ENCODE results near the gene NRF1. TPM values are rescaled to one million over a fixed set of nuclear protein-coding genes. Genes with fewer than 3 reads are reported as not detected.

NRF1 gene
- total and polyA plus RNA-seq, 2 of the 13 experiments (the other 11 are each of a cell fraction or from before 2014, with no cell fraction given), result 9.3 to 10.1 TPM

GRCh38 chr7:129611246-129612111 lies at the start of gene NRF1 (continued):
- TF ChIP-seq ZXDC (CRISPR knock-in tag; IDR thresholded peaks at IDR 0.05) (peak; percentile 84; the same call in 1 of the 2 replicates), ZNF761 (CRISPR knock-in tag; conservative IDR thresholded peaks at IDR 0.05) (no peak), HES4 (CRISPR knock-in tag; IDR thresholded peaks at IDR 0.05; ENCODE audit: borderline replicate concordance) (no peak), NONO (IDR thresholded peaks at IDR 0.05) (no peak), NONO (CRISPR knock-in tag; conservative IDR thresholded peaks at IDR 0.05) (peak; percentile 94), CBX2 (IDR thresholded peaks at IDR 0.05; ENCODE audit: low read depth, low read length) (no peak), CBX2 (CRISPR knock-in tag; IDR thresholded peaks at IDR 0.05; ENCODE audit: low read depth) (no peak), PRDM4 (CRISPR knock-in tag; IDR thresholded peaks at IDR 0.05; ENCODE audit: borderline replicate concordance) (no peak), XRCC5 (optimal IDR thresholded peaks at IDR 0.05; ENCODE audit: low read length) (no peak), ZNF101 (CRISPR knock-in tag; IDR thresholded peaks at IDR 0.05; ENCODE audit: borderline replicate concordance, low read depth) (no peak), BRD4 (CRISPR knock-in tag; IDR thresholded peaks at IDR 0.05) (peak; percentile 92), FOSL2 (CRISPR knock-in tag; IDR thresholded peaks at IDR 0.05) (0 out of 2 replicates have a peak, but pooled peaks have one; percentile 24), KLF11 (CRISPR knock-in tag; IDR thresholded peaks at IDR 0.05) (0 out of 2 replicates have a peak, but pooled peaks have one; percentile 23), ZNF276 (CRISPR knock-in tag; IDR thresholded peaks at IDR 0.05; ENCODE audit: low read depth) (no peak), SIN3B (IDR thresholded peaks at IDR 0.05; ENCODE audit: low read length) (no peak), NFIB (CRISPR knock-in tag; IDR thresholded peaks at IDR 0.05; ENCODE audit: borderline replicate concordance) (no peak), ZMAT3 (CRISPR knock-in tag; conservative IDR thresholded peaks at IDR 0.05) (no peak), ZBTB37 (CRISPR knock-in tag; IDR thresholded peaks at IDR 0.05) (no peak), GATA4 (IDR thresholded peaks at IDR 0.05; ENCODE audit: borderline replicate concordance, low read depth) (no peak), ZBTB14 (CRISPR knock-in tag; IDR thresholded peaks at IDR 0.05) (no peak)
